ENCODE measurements around the gene SPATA9.
A peak's percentile ranks its signal among the peaks of the same experiment; 100 is the strongest.

The SPATA9 gene

GRCh38 chr5:95621839-95622629, 60.8 kb downstream of the SPATA9 start:
- no peak overlapping the region for H3K27ac ChIP-seq
- no peak for DNase-seq (ENCODE audit: low read depth, low spot score)

DNA sequence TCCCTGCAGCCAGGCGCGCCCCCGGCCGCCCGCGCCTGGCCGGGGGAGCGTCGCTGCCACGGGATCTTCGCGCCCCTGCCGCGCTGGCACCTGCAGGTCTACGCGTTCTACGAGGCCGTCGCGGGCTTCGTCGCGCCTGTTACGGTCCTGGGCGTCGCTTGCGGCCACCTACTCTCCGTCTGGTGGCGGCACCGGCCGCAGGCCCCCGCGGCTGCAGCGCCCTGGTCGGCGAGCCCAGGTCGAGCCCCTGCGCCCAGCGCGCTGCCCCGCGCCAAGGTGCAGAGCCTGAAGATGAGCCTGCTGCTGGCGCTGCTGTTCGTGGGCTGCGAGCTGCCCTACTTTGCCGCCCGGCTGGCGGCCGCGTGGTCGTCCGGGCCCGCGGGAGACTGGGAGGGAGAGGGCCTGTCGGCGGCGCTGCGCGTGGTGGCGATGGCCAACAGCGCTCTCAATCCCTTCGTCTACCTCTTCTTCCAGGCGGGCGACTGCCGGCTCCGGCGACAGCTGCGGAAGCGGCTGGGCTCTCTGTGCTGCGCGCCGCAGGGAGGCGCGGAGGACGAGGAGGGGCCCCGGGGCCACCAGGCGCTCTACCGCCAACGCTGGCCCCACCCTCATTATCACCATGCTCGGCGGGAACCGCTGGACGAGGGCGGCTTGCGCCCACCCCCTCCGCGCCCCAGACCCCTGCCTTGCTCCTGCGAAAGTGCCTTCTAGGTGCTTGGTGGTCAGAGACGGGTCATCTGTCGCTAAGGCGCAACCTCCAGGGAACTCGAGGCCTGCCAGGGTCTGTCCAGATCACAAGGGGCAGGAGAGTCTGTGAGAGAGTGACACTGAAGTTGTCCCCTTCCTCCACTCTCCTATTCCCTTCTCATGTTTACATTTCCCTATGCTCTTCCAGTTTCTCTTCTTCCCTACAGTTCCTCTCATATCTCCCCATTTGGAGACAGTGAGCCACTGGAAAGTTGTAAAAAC, 61.6 kb downstream of the SPATA9 start:
- no peak for DNase-seq (ENCODE audit: low read depth, low spot score)
- H3K27ac ChIP-seq = no peak overlapping the region

- no peak within 1 kb of the TSS for H3K27ac ChIP-seq
- DNase-seq (ENCODE audit: low read depth, low spot score) = no peak
Observed at GRCh38 chr5:95620030-95620869, 62.5 kb downstream of the SPATA9 start, which contains the start of gene GPR150. Gene GPR150 (plus strand): TSS chr5:95620087. CDS start chr5:95620276, 189 bp downstream.

DNA sequence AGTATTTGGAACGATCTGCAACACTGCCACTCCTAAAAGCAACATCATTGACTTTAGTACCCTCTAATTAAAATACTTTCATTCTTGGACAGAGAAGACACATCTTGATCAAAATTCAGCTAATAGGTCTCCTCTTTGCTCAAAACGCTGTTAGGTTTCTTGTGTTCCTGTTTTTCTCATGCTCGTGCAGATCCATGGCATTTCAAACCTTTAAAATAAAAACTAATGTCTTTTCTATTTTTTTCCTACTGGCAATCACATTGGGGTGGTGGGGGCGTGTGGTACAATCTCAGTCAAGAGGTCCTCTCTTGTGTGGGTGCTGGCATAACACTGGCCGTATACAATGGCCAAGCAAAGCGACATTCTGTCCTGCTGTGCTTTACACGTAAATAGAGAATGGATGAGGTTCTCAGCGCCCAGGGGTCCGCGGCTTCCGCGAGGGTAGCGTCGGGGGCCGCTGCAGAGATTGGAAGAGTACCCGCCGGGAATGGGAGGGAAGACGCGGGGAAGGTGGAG, 63.2 kb downstream of the SPATA9 start:
- DNase-seq (ENCODE audit: low read depth, low spot score) = no peak
- H3K27ac ChIP-seq = no peak overlapping the region

DNA sequence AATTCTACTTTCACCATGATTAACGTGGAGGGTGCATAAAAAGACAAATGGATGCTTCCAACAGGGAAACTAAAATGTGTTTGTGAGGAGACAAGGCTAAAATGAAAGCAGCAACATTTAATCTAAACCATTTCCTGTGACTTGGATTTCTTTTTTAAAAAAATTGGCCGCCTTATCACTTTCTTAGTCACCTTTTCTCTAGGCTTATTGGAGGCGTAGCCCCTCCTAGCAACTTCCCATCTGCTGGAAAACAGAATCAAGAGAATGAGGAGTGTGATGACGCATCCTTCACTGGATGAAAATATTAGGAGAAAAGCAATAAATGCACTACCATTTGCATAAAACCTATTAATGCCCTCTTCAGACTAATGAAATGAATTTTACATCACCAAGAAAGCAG, 63.7 kb downstream of the SPATA9 start:
- no peak for DNase-seq (ENCODE audit: low read depth, low spot score)

DNA sequence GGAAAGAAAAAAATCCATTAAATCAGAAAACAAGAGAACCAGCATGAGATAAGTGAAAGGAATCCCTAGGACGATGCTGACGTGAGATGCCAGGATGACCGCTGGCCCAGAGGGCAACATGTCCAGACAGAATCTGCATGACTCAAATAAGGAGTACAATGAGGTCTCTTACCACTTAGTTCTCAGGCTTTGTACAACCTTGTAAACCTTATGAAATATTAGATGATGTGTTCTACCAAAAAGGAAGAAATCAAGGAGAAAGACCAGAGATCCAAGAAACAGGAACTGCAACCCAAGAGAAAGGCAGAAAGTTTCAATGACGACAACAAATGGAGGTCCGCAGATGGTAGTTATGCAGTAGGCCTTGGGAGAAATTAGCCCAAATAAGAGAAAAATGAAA, 65.7 kb downstream of the SPATA9 start:
- peak overlapping the region; percentile 77 for H3K27ac ChIP-seq
- DNase-seq (ENCODE audit: low read depth, low spot score) = peak; percentile 86

More for the DNA sequence above, 63.7 kb downstream of the SPATA9 start:
- no peak overlapping the region for H3K27ac ChIP-seq

DNA sequence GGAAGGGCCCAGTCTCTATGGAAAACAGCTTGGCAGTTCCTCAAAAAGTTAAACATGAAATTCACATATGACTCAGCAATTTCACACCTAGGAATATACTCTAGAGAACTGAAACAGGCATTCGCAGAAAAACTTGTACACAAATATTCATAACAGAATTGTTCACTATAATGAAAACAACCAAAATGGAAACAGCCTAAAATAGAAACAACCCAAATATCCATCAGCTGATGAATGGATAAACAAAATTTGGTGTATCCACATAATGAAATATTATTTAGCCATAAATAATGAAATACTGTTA, 67.7 kb downstream of the SPATA9 start:
- H3K27ac ChIP-seq = no peak overlapping the region
- no peak for DNase-seq (ENCODE audit: low read depth, low spot score)

DNA sequence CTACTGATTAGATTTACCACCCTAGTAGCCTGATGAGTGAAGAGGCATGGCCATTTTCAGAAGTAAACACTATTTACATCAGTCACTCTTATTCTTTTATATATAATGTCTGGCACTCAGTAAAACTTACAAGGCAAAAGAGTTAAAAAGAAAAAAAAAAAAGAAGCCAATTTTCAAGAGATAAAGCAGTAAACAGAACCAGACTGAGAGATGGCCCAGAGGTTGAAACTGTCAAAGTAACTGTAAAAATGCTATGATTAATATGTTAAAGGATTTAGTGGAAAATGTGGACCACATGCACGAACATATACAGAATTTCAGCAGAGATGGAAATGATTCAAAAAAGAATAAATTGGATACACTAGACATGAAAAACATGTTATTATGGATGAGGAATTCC, 69.3 kb downstream of the SPATA9 start:
- no peak for DNase-seq (ENCODE audit: low read depth, low spot score)
- H3K27ac ChIP-seq = no peak overlapping the region

DNA sequence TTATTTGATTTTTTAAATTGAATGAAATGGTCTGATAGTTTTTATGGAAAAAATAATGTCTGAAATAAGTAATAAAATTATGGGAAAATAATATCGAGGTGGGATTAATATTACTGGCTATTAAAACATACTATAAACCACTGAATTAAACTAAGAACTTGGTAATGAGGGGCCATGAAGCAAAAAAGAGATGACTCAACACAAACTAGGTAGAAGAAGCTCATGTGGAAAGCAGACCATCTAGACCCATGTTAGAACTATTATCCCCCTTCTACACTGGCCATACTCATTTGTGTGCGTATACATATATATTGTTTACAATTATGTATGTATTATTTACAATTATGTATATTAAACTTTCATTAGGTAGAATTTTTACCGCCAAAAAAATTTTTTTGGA, 71.4 kb downstream of the SPATA9 start:
- DNase-seq (ENCODE audit: low read depth, low spot score) = no peak
- H3K27ac ChIP-seq = no peak overlapping the region

- no peak for DNase-seq (ENCODE audit: low read depth, low spot score)
- H3K27ac ChIP-seq = no peak overlapping the region
Observed at GRCh38 chr5:95610546-95610945, 72.2 kb downstream of the SPATA9 start.

DNA sequence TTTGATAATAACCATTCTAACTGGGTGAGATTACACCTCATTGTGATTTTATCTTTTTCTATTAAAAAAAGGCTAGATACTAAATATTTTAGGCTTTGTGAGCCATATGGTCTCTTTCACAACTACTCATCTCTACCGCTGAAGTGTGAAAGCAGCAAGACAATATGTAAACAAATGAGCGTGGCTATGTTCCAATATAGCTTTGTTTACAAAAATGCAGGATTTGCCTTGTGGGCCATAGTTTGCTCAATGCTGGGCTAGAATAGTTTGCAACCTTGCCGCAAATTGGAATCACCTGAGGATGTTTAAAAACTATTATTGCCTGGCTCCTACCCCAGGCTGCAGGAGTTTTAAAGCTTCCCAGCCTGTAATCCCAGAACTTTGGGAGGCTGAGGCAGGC, 73.1 kb downstream of the SPATA9 start:
- H3K27ac ChIP-seq = no peak overlapping the region
- DNase-seq (ENCODE audit: low read depth, low spot score) = no peak
